Endothelial cell of umbilical vein (primary cell): ENCODE measurements around the gene C17orf50. TPM values are rescaled to one million over a fixed set of nuclear protein-coding genes. Genes with fewer than 3 reads are reported as not detected.

ENCODE experiments used
- BruUV-seq: library from RNA; stranded (reverse); fragments of 400-500 nt; replicated peaks from 2 replicates; lab custom pipeline; 2021; lab: Mats Ljungman, UMichigan
- CTCF ChIA-PET: fragments of 300-600, 350-600 bp; sonication (Branson Sonifier 250); formaldehyde crosslinking; loops from one replicate; lab custom pipeline; 2021; ENCODE audit warnings: antibody characterized with exemption, inconsistent platforms; lab: Charles Lee
- POLR2A ChIA-PET: fragments of 300-600, 350-600 bp; sonication (Branson Sonifier 250); formaldehyde crosslinking; loops from one replicate; lab custom pipeline; 2021; ENCODE audit warnings: antibody characterized with exemption, inconsistent platforms; lab: Charles Lee
- DNase-seq: peaks from one replicate; pipeline ENCODE4 v3.0.0-alpha.2; 2011; ENCODE audit warnings: low read depth, low spot score
- FAIRE-seq: peaks from 2 replicates; lab custom pipeline; 2011; peaks lifted over from hg19 to GRCh38; lab: Jason Lieb, UNC
- H2AFZ ChIP-seq: 2 replicates; pipeline ENCODE4 v1.6.0; 2012; ENCODE audit warnings: low read depth, low read length, control low read depth, inconsistent platforms
- H3K27ac ChIP-seq: 2 replicates; pipeline ENCODE4 v1.5.1; 2011; ENCODE audit warnings: low read depth, mild to moderate bottlenecking, control low read depth, low read length, moderate library complexity; ENCODE audit not compliant: insufficient read depth
- H3K27me3 ChIP-seq, 2 experiments: 2 replicates each; pipeline versions ENCODE4 v1.6.0 to v1.6.1; 2011; ENCODE audit warnings: low read length in 2 of 2, mixed read lengths in 1 of 2; ENCODE audit not compliant: control insufficient read depth in 2 of 2, insufficient read depth in 2 of 2
- H3K36me3 ChIP-seq, 2 experiments: 2 replicates in 1 of 2; 3 replicates in 1 of 2; pipeline ENCODE4 v1.5.1; 2011; ENCODE audit warnings: low read length in 2 of 2, mild to moderate bottlenecking in 1 of 2, moderate library complexity in 1 of 2; ENCODE audit not compliant: control insufficient read depth in 2 of 2, insufficient read depth in 2 of 2; ENCODE audit errors: extremely low read depth in 1 of 2
- H3K4me1 ChIP-seq: 3 replicates; pipeline ENCODE4 v1.5.1; 2011; ENCODE audit warnings: mild to moderate bottlenecking, low read length; ENCODE audit not compliant: control insufficient read depth, insufficient read depth; ENCODE audit errors: extremely low read depth
- H3K4me2 ChIP-seq: 2 replicates; pipeline ENCODE4 v1.6.1; 2011; ENCODE audit warnings: low read length, control low read depth, mixed read lengths; ENCODE audit not compliant: insufficient read depth
- H3K4me3 ChIP-seq, 3 experiments: fragments of 200-600 bp in 1 of 3; sonication (generic), shearing (Covaris generic) in 1 of 3; replicated peaks in 1 of 3; 2 replicates each; pipeline ENCODE4 v1.5.1; 2011 to 2016; ENCODE audit warnings: control low read depth in 3 of 3, low read length in 3 of 3, mild to moderate bottlenecking in 2 of 3, inconsistent platforms in 1 of 3, low read depth in 1 of 3, moderate library complexity in 1 of 3; ENCODE audit not compliant: insufficient read depth in 1 of 3
- H3K79me2 ChIP-seq: 2 replicates; pipeline ENCODE4 v1.6.0; 2012; ENCODE audit warnings: low read length, inconsistent platforms; ENCODE audit not compliant: control insufficient read depth, insufficient read depth
- H3K9ac ChIP-seq: replicated peaks from 2 replicates; pipeline ENCODE3; 2011; ENCODE audit warnings: low read length, control low read depth; ENCODE audit not compliant: insufficient read depth; ENCODE audit errors: extremely low read depth
- H3K9me1 ChIP-seq: replicated peaks from 3 replicates; pipeline ENCODE4 v1.6.0; 2011; ENCODE audit warnings: mild to moderate bottlenecking, low read length; ENCODE audit not compliant: control insufficient read depth, insufficient read depth; ENCODE audit errors: extremely low read depth
- H3K9me3 ChIP-seq: replicated peaks from 2 replicates; pipeline ENCODE4 v1.5.1; 2012; ENCODE audit warnings: low read length, inconsistent platforms; ENCODE audit not compliant: control insufficient read depth, insufficient read depth
- H4K20me1 ChIP-seq: replicated peaks from 2 replicates; pipeline ENCODE3; 2011; ENCODE audit warnings: mild to moderate bottlenecking, low read length; ENCODE audit not compliant: control insufficient read depth, insufficient read depth; ENCODE audit errors: extremely low read depth
- EZH2 ChIP-seq: IDR thresholded peaks from 2 replicates; pipeline ENCODE4 v1.6.1; 2012; ENCODE audit warnings: borderline replicate concordance, low read depth, mild to moderate bottlenecking, moderate library complexity, low read length, inconsistent platforms; ENCODE audit not compliant: severe bottlenecking
- FOS ChIP-seq: IDR thresholded peaks from 2 replicates; pipeline ENCODE4 v1.6.1; 2011; ENCODE audit warnings: mild to moderate bottlenecking, low read length, moderate library complexity, borderline replicate concordance; ENCODE audit not compliant: insufficient read depth
- GATA2 ChIP-seq: IDR thresholded peaks from 2 replicates; pipeline ENCODE4 v1.7.0; 2011; ENCODE audit warnings: low read depth, mild to moderate bottlenecking, moderate library complexity, mixed read lengths, low read length; ENCODE audit not compliant: insufficient read length, insufficient read depth
- JUN ChIP-seq: IDR thresholded peaks from 2 replicates; pipeline ENCODE4 v1.6.1; 2011; ENCODE audit warnings: borderline replicate concordance, low read depth; ENCODE audit not compliant: insufficient read length, insufficient read depth
- MYC ChIP-seq: IDR thresholded peaks from one replicate; pipeline ENCODE4 v1.6.1; 2011; ENCODE audit warnings: mild to moderate bottlenecking, low read depth, low read length
- POLR2A ChIP-seq: IDR thresholded peaks from 2 replicates; pipeline ENCODE4 v1.6.1; 2012; ENCODE audit warnings: low read depth, mild to moderate bottlenecking, control low read depth, low read length
- dilution Hi-C: fragments of 300-500 bp; cut with MboI; formaldehyde crosslinking; loops from one replicate; pipeline ENCODE4 v1.15.0; 2019; ENCODE audit warnings: low sequenced_read_pairs; ENCODE audit not compliant: extremely low pct_ligation_motif_present
- intact Hi-C: fragments of 100-400 bp; cut with micrococcal nuclease; formaldehyde crosslinking; loops from one replicate; pipeline ENCODE4 v1.10.0; 2022
- polyA plus RNA-seq, 4 experiments: library from polyadenylated mRNA; depleted of rRNA in 3 of 4; stranded (reverse) in 3 of 4; unstranded in 1 of 4; fragments of >200 nt; gene quantifications; 2 replicates each; pipeline versions ENCODE4 v1.2.1 to v1.2.3, GENCODE V29; 2011 to 2012; ENCODE audit warnings: missing spikeins in 1 of 4
- total RNA-seq: library from RNA; stranded (reverse); gene quantifications from 2 replicates; pipeline ENCODE4 v1.2.3, GENCODE V29; 2021
- TF ChIP-seq, protein P1 (sequence below), 2 donors: IDR thresholded peaks; 1 replicate in 1 of 2; 2 replicates in 1 of 2; pipeline ENCODE4 v1.5.1; 2011; ENCODE audit warnings: low read length in 2 of 2, mild to moderate bottlenecking in 2 of 2, moderate library complexity in 2 of 2, control low read depth in 1 of 2, inconsistent platforms in 1 of 2, low read depth in 1 of 2; ENCODE audit not compliant: insufficient read depth in 1 of 2; ENCODE audit errors: extremely low read depth in 1 of 2
- TF ChIP-seq, protein P2 (sequence below): IDR thresholded peaks from 2 replicates; pipeline ENCODE4 v1.6.1; 2011; ENCODE audit not compliant: insufficient read depth, insufficient read length

The C17orf50 gene
- total and polyA plus RNA-seq, 2 donors (not counting 3 experiments of a cell fraction or from before 2014, with no cell fraction given), result 0.15 TPM; not detected in 1

DNA sequence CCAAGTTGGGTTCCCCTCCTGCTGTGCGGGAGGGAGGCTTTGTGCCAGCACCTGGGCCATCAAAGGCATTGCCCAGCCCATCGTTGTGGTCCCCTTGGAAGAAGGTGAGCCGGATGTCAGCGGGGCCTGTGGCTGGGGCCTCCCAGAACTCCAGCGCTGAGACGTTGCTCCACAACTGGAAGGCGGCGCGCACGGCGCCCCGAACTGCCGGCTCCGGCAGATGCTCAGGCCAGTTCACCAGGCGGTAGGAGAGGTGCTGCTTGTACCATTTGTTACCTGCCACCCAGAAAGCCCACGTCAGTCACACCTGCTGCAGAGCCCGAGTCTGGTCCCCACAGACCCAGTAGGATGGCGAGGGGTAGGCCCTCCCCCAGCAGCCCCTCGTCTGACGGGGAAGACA is 12.4 kb downstream of the C17orf50 start:
- no peak for DNase-seq
- FAIRE-seq, result no peak
- no peaks in the 10 kb centered on the region for H3K79me2 ChIP-seq
- no peaks in the 10 kb centered on the region for H3K36me3 ChIP-seq
- H3K4me1 ChIP-seq, result peaks cover 5% of the 10 kb centered on the region
- intact Hi-C loops (no loop called here), dilution Hi-C loops (no loop called here)
- H4K20me1 ChIP-seq, result no peaks in the 10 kb centered on the region
- no peak overlapping the region for H3K4me2 ChIP-seq
- TF ChIP-seq GATA2, result no peak
- TF ChIP-seq JUN, result no peak
- TF ChIP-seq, protein P1, sequence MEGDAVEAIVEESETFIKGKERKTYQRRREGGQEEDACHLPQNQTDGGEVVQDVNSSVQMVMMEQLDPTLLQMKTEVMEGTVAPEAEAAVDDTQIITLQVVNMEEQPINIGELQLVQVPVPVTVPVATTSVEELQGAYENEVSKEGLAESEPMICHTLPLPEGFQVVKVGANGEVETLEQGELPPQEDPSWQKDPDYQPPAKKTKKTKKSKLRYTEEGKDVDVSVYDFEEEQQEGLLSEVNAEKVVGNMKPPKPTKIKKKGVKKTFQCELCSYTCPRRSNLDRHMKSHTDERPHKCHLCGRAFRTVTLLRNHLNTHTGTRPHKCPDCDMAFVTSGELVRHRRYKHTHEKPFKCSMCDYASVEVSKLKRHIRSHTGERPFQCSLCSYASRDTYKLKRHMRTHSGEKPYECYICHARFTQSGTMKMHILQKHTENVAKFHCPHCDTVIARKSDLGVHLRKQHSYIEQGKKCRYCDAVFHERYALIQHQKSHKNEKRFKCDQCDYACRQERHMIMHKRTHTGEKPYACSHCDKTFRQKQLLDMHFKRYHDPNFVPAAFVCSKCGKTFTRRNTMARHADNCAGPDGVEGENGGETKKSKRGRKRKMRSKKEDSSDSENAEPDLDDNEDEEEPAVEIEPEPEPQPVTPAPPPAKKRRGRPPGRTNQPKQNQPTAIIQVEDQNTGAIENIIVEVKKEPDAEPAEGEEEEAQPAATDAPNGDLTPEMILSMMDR (IDR thresholded peaks at IDR 0.05; ENCODE audit: extremely low read depth in 1 of 2, insufficient read depth in 1 of 2, low read depth in 1 of 2, low read length in 2 of 2), result no peak
- TF ChIP-seq, protein P2, sequence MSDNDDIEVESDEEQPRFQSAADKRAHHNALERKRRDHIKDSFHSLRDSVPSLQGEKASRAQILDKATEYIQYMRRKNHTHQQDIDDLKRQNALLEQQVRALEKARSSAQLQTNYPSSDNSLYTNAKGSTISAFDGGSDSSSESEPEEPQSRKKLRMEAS, result no peak
- TF ChIP-seq EZH2, result no peak
- TF ChIP-seq FOS, result no peak
- TF ChIP-seq POLR2A, result no peak
- TF ChIP-seq MYC, result no peak
- POLR2A ChIA-PET, result no interaction called here
- no peak overlapping the region for H2AFZ ChIP-seq
- no peak overlapping the region for H3K27ac ChIP-seq
- no TSS peak for BruUV-seq
- no peak overlapping the region for H3K9ac ChIP-seq
- H3K4me3 ChIP-seq, result no peak overlapping the region
- peaks cover 2 to 6% of the 10 kb centered on the region in 2 experiments for H3K27me3 ChIP-seq
- CTCF ChIA-PET, result interaction anchor here (5.3 kb wide), 1 partner anchor 9 kb away, joined by 34 read pairs; no protein-coding TSS in a partner anchor
- H3K9me1 ChIP-seq, result no peaks in the 10 kb centered on the region
- no peaks in the 10 kb centered on the region for H3K9me3 ChIP-seq
